Measurements from ENCODE around the gene IFT52.

- TF ChIP-seq CTCF (IDR thresholded peaks at IDR 0.05) (no peak), POLR2AphosphoS5 (IDR thresholded peaks at IDR 0.05) (no peak), POLR2A (IDR thresholded peaks at IDR 0.05) (no peak), EP300 (IDR thresholded peaks at IDR 0.05) (no peak)
These were observed 10.6 kb upstream of the IFT52 start for GRCh38 chr20:43579861-43580793.
